ENCODE measurements around the gene GPR101. TPM values are rescaled to one million over a fixed set of nuclear protein-coding genes. Genes with fewer than 3 reads are reported as not detected.
A peak's percentile ranks its signal among the peaks of the same experiment; 100 is the strongest.
"Not testable (repeated sequence)": the region's sequence is repeated elsewhere in the genome, so short reads cannot be mapped to it uniquely, and the experiment has no call there.

Gene GPR101
- total and polyA plus RNA-seq, 2 donors = not detected

DNA sequence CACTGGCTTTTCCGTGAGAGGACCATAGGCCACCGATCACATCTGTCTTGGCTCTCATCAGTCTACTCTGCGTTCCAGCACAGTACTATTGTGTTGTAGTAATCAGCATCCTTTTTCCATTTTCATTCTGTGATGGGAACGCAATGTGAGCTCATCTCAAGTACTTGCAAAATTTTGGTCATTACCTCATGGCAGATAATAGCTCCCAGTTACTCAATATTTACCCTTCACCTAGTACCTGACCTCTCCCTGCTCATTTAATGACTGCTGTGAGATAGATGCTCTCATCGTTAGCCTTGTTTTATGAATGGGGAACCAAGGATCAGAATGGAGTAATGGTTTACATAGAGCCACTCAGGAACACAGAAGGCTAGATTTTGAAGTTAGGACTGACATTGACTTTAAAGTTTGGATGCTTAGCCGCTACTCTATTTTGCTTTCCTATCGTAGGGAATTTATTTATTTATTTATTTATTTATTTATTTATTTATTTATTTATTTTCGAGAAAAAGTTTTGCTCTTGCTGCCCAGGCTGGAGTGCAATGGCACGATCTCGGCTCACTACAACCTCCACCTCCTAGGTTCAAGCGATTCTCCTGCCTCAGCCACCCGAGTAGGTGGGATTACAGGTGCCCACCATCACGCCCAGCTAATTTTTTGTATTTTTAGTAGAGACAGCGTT, 6.5 kb upstream of the GPR101 start:
- H3K27ac ChIP-seq (ENCODE audit: low read depth) = no peak overlapping the region
- DNase-seq (ENCODE audit: extremely low spot score) = no peak
- H3K36me3 ChIP-seq (ENCODE audit: insufficient read depth) = no peaks in the 10 kb centered on the region
- no peak overlapping the region for H3K4me3 ChIP-seq (ENCODE audit: low read depth, low read length)
- WGBS = 87% methylated on average over 14 of the region's 14 CpGs
- no peaks in the 10 kb centered on the region for H3K4me1 ChIP-seq (ENCODE audit: insufficient read depth)

- 3% methylated on average over 3 of the region's 3 CpGs for WGBS
- no peaks in the 10 kb centered on the region for H3K36me3 ChIP-seq (ENCODE audit: insufficient read depth)
- no peak overlapping the region for H3K27ac ChIP-seq (ENCODE audit: low read depth)
- H3K4me3 ChIP-seq (ENCODE audit: low read depth, low read length) = no peak overlapping the region
- no peak for DNase-seq (ENCODE audit: extremely low spot score)
- no peaks in the 10 kb centered on the region for H3K4me1 ChIP-seq (ENCODE audit: insufficient read depth)
Observed at GRCh38 chrX:137034508-137034872, 695 bp upstream of the GPR101 start.

DNA sequence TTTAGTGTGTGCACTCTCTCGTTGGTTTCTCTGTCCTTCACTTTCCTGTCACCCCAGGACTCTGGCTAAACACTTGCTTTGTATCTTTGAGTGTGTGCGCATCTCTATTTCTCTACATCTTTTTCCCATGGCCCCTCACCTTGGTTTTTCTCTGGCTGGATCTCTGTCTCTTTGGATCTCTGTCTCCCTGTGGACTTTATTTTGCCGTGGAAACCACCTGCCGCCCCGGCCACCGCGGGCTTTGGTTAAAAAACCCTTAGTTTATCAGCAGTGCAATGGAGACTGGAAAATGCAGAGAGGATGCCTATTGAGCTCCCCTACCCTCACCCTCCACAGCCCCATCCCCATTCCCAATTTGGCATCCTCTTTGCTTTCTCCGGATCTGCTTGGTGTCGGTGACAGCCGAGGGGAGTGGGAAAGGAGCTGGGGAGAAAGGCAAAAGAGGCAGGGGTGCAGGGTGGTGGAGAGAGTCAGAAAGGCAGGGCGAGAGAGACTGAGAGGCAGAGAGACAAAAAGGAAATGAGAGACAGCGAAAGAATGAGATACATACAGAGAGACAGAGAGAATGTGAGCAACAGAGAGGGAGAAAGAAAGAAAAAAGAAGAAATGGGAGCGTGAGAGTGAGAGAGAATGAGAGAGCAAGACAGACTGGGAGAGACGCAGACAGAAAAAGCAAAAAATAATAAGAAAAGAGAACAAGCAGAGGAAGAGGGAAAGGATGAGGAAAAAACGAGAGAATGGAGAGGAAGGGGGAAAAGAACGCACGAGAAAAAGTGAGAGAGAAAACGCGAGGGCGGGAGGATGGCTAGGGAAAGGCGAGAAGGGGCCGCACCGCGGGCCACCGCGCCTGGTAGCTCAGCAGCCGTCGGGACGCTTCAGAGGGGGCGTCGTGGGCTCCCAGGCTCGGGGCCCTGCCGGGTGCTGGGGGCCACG, 688 bp downstream of the GPR101 start:
- Histone ChIP-seq H3K4me1 (ENCODE audit: insufficient read depth) (no peaks in the 10 kb centered on the region), H3K4me3 (ENCODE audit: low read depth, low read length) (peak overlapping the region; percentile 18), H3K36me3 (ENCODE audit: insufficient read depth) (no peaks in the 10 kb centered on the region), H3K27ac (ENCODE audit: low read depth) (no peak overlapping the region)
- no peak for DNase-seq (ENCODE audit: extremely low spot score)
- 6% methylated on average over 34 of the region's 34 CpGs for WGBS

DNA sequence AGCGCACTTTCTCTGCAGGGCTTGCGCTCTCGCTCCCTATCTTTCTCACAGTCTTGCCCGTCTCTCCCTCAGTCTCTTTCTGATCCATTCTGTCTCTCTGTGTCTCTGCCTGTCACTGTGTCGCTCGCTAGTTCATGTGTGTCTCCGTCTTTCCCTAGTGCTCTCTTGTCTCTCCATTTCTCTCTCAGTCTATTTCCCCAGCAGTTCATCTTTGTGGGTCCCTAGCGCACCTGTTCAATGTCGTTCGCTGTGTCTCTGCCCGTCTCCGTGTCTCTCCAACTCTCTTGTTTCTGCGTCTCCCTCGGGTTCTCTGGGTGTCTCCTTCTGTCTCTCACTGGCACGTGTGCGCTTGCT, 1.5 kb downstream of the GPR101 start:
- H3K4me3 ChIP-seq (ENCODE audit: low read depth, low read length) = peak overlapping the region; percentile 28
- WGBS = 3% methylated on average over 16 of the region's 16 CpGs
- no peak overlapping the region for H3K27ac ChIP-seq (ENCODE audit: low read depth)
- DNase-seq (ENCODE audit: extremely low spot score) = no peak
- no peaks in the 10 kb centered on the region for H3K36me3 ChIP-seq (ENCODE audit: insufficient read depth)
- H3K4me1 ChIP-seq (ENCODE audit: insufficient read depth) = no peaks in the 10 kb centered on the region

GRCh38 chrX:137031517-137032340, 2.1 kb downstream of the GPR101 start:
- H3K4me1 ChIP-seq (ENCODE audit: insufficient read depth) = no peaks in the 10 kb centered on the region
- no peaks in the 10 kb centered on the region for H3K36me3 ChIP-seq (ENCODE audit: insufficient read depth)
- no peak overlapping the region for H3K27ac ChIP-seq (ENCODE audit: low read depth)
- no peak for DNase-seq (ENCODE audit: extremely low spot score)
- H3K4me3 ChIP-seq (ENCODE audit: low read depth, low read length) = peak overlapping the region; percentile 28
- under 1% methylated on average over 49 of the region's 49 CpGs for WGBS

- Histone ChIP-seq H3K36me3 (ENCODE audit: insufficient read depth) (no peaks in the 10 kb centered on the region), H3K4me3 (ENCODE audit: low read depth, low read length) (no peak overlapping the region), H3K4me1 (ENCODE audit: insufficient read depth) (no peaks in the 10 kb centered on the region), H3K27ac (ENCODE audit: low read depth) (no peak overlapping the region)
- DNase-seq (ENCODE audit: extremely low spot score) = no peak
- WGBS = 15% methylated on average over 16 of the region's 16 CpGs
Observed at GRCh38 chrX:137031039-137031438, 2.8 kb downstream of the GPR101 start.

GRCh38 chrX:137028699-137029098, 5.1 kb downstream of the GPR101 start:
- no peaks in the 10 kb centered on the region for H3K4me1 ChIP-seq (ENCODE audit: insufficient read depth)
- H3K36me3 ChIP-seq (ENCODE audit: insufficient read depth) = no peaks in the 10 kb centered on the region
- H3K4me3 ChIP-seq (ENCODE audit: low read depth, low read length) = no peak overlapping the region
- DNase-seq (ENCODE audit: extremely low spot score) = no peak
- WGBS = 63% methylated on average over 2 of the region's 2 CpGs
- no peak overlapping the region for H3K27ac ChIP-seq (ENCODE audit: low read depth)

- Histone ChIP-seq H3K36me3 (ENCODE audit: insufficient read depth) (no peaks in the 10 kb centered on the region), H3K4me1 (ENCODE audit: insufficient read depth) (no peaks in the 10 kb centered on the region), H3K4me3 (ENCODE audit: low read depth, low read length) (no peak overlapping the region), H3K27ac (ENCODE audit: low read depth) (no peak overlapping the region)
- WGBS = 14% methylated on average over 5 of the region's 5 CpGs
- no peak for DNase-seq (ENCODE audit: extremely low spot score)
Observed at GRCh38 chrX:137025930-137026329, 7.9 kb downstream of the GPR101 start.

- not testable (repeated sequence) for H3K4me1 ChIP-seq (ENCODE audit: insufficient read depth); H3K36me3 ChIP-seq (ENCODE audit: insufficient read depth); DNase-seq (ENCODE audit: extremely low spot score); H3K27ac ChIP-seq (ENCODE audit: low read depth); H3K4me3 ChIP-seq (ENCODE audit: low read depth, low read length)
- 91% methylated on average over 15 of the region's 31 CpGs for WGBS
Observed at GRCh38 chrX:137000236-137000635, 33.6 kb downstream of the GPR101 start.

DNA sequence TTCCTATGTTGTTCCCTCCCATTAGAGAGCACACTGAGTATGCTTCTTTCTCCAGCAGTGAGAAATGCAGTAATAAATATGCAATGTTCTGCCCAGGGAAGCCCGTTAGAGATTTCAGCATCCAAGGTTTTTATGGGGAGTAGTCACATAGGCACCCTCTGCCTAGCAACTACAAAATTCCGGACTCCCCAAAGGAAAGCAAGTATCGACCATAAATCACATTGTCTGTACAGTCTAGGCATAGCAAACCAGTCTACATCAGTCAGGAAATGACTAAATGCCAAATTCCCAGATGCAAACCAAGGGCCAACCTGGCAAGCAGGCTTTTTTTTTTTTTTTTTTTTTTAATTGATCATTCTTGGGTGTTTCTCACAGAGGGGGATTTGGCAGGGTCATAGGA, 34.8 kb downstream of the GPR101 start:
- no peaks in the 10 kb centered on the region for H3K4me1 ChIP-seq (ENCODE audit: insufficient read depth)
- no peak for DNase-seq (ENCODE audit: extremely low spot score)
- H3K4me3 ChIP-seq (ENCODE audit: low read depth, low read length) = no peak overlapping the region
- H3K36me3 ChIP-seq (ENCODE audit: insufficient read depth) = no peaks in the 10 kb centered on the region
- H3K27ac ChIP-seq (ENCODE audit: low read depth) = no peak overlapping the region
- WGBS = 55% methylated on average over 3 of the region's 3 CpGs

Other genes with a start within 250 kb of the GPR101 start
- 234 TPM for gene RBMX, start 153.3 kb downstream of the GPR101 start, total RNA-seq
- gene RBMX, start 153.3 kb downstream of the GPR101 start, polyA plus RNA-seq = 124 TPM

All from urinary bladder (tissue), 4 donors.